VCaP (cell line): ENCODE measurements around the gene DIPK1A.

Experiments
- H3K27ac ChIP-seq: fragments of 450-650 bp; 2 replicates; pipeline ENCODE4 v1.5.1; 2017
- CTCF ChIP-seq: fragments of 450-650 bp; conservative IDR thresholded peaks from 2 replicates; pipeline ENCODE4 v1.5.1; 2017; ENCODE audit warnings: mild to moderate bottlenecking, moderate library complexity

DIPK1A gene

GRCh38 chr1:92961131-92961895, at the start of gene DIPK1A:
Gene DIPK1A, minus strand, starts transcription at chr1:92961462. Its CDS starts 33 bp downstream, at chr1:92961429.
- no peak for TF ChIP-seq CTCF
- peak within 1 kb of the TSS; percentile 77 for H3K27ac ChIP-seq

- H3K27ac ChIP-seq: no peak overlapping the region
- TF ChIP-seq CTCF: no peak
Measured at GRCh38 chr1:93007941-93008577, 46.8 kb upstream of the DIPK1A start.

GRCh38 chr1:93005252-93005598, 44.0 kb upstream of the DIPK1A start:
- TF ChIP-seq CTCF: no peak
- no peak overlapping the region for H3K27ac ChIP-seq

- TF ChIP-seq CTCF: no peak
- H3K27ac ChIP-seq: no peak overlapping the region
Measured at GRCh38 chr1:93004566-93005251, 43.4 kb upstream of the DIPK1A start.

- no peak for TF ChIP-seq CTCF
- no peak overlapping the region for H3K27ac ChIP-seq
Measured at GRCh38 chr1:93003981-93004380, 42.7 kb upstream of the DIPK1A start.

- TF ChIP-seq CTCF: no peak
- no peak overlapping the region for H3K27ac ChIP-seq
Measured at GRCh38 chr1:93002781-93003180, 41.5 kb upstream of the DIPK1A start.

GRCh38 chr1:93001893-93002292, 40.6 kb upstream of the DIPK1A start:
- peak overlapping the region; percentile 60 for H3K27ac ChIP-seq
- no peak for TF ChIP-seq CTCF
